Activated T-cell treated with anti-CD3 and anti-CD28 coated beads, Interleukin-2, amount 50 U/mL, for 48 hours (primary cell): Measurements from ENCODE around the gene ELOVL5.

ENCODE experiments used
- DNase-seq, 2 experiments: peaks; one replicate each; pipeline ENCODE4 v3.0.0-alpha.2; 2020

The ELOVL5 gene

DNA sequence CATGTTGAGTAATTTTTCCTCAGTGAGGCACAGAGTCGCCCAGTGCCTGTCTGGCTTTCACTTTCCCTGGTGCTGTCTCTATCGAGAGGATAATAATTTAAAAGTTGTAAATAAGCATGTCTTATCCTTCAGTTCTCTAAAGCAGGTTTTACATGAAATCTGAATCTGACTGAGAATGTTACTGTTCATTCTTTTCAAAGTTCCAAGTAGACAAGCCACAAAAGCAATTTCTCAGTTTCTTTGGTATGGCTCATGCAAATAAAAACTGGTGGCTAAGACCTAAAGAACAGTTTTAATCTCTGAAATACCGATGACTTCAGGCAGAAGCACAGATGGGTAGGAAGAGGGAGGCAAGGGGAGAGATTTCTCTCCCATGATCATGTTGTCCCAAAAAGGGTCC, 112.5 kb downstream of the ELOVL5 start:
- DNase-seq: no peak

GRCh38 chr6:53235508-53235907, 113.2 kb downstream of the ELOVL5 start:
- no peak for DNase-seq

- no peak for DNase-seq
These were observed 115.4 kb downstream of the ELOVL5 start for GRCh38 chr6:53233309-53233708.

DNA sequence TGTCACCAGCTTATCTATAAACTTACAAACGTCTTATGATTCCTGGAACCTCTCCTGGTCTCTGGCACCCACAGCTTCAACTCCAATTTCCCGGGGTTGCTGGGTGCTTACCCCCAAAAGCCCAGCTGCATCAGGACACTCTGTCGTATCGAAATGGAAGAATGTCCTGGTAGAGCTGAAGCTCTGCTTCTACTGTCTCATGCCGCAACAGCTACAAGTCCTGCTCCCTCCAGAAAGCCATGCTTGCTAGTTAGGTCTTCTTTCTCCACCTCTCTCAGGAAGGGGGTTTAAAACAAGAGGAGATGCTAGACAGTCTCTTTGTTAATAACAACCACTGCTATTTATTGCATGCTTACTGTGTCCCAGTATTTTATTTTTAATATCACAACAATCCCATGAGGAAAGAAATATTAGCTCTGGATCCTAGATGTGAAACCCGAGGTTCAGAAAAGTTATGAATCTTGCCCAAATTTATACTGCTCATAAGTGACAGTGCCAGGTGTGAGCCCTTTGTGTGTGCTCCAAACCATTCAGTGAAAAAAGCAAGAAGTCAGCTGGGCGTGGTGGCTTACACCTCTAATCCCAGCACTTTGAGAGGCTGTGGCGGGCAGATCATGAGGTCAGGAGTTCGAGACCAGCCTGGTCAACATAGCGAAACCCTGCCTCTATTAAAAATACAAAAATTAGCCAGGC, 117.8 kb downstream of the ELOVL5 start:
- no peak for DNase-seq

DNA sequence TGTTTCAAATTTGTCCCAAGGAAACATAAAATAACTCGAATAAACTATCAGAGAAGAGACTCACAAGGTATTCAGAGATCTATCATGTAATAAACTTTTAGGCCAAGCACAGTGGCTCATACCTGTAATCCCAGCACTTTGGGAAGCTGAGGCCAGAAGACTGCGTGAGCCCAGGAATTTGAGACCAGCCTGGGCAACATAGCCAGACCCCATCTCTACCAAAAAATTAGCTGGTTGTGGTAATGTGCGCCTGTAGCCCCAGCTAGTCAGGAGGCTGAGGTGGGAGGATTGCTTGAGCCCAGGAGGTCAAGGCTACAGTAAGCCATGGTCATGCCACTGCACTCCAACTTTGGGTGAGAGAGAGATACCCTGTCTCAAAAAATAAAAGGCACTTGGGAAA, 120.9 kb downstream of the ELOVL5 start:
- no peak for DNase-seq

- no peak for DNase-seq
These were observed 128.1 kb downstream of the ELOVL5 start for GRCh38 chr6:53220605-53221004.
